Coronary artery (tissue), 2 donors: ENCODE measurements around the gene CPD.

Experiments used
- DNase-seq: peaks from one replicate; pipeline ENCODE4 v3.0.0-alpha.2; 2017; ENCODE audit warnings: low spot score
- H3K27ac ChIP-seq, 2 donors: fragments of 200-600 bp; sonication (generic); one replicate each; pipeline ENCODE4 v1.5.1; 2016 to 2019
- H3K4me3 ChIP-seq: fragments of 200-600 bp; sonication (generic); 2 replicates; pipeline ENCODE4 v1.5.1; 2016; ENCODE audit warnings: mild to moderate bottlenecking, moderate library complexity
- CTCF ChIP-seq: fragments of 200-600 bp; sonication (generic); IDR thresholded peaks from one replicate; pipeline ENCODE4 v1.5.1; 2019; ENCODE audit warnings: antibody characterized with exemption

Gene CPD

DNA sequence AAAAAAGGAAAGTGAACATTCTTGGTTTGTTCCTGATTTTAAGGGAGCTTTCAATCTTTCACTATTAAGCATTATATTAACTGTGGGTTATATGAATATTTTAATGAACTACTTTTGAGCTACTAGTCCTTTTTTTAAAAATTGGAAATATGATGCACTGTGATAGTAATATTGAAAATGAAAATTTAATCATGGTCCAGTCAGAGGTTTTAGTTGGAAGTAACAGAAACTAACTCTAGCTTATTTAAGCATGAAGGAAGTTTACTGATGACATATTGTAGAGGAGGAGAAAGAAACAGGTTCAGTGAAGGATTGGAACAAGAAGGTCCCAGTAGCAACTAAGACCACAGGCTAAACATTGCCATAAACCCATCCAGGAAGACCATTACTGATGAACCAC, 24.0 kb upstream of the CPD start:
- Histone ChIP-seq H3K4me3 (no peak overlapping the region), H3K27ac (no peak overlapping the region)
- no peak for DNase-seq
- TF ChIP-seq CTCF, result no peak

DNA sequence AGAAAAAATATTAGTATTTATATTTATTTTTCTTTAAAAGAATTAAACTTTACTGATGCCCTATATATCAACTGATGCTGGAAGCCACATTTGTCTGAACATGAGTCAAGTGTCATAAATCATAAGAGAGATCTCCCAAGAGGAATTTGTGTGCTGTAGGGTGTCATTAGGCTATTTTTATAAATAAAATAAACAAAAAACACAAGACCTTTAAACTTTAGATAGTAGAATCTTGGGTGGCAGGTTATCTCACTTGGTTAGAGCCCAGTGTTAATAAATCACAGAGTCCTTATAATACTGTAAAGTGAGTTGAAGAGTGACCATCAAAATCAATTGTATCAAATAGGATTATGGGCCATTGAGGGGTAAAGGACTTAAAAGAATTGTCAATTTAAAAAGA, 21.3 kb upstream of the CPD start:
- DNase-seq, result no peak
- Histone ChIP-seq H3K27ac (no peak overlapping the region), H3K4me3 (no peak overlapping the region)
- TF ChIP-seq CTCF, result no peak

GRCh38 chr17:30358055-30358760, 20.5 kb upstream of the CPD start:
- Histone ChIP-seq H3K4me3 (no peak overlapping the region), H3K27ac (no peak overlapping the region)
- DNase-seq, result no peak
- no peak for TF ChIP-seq CTCF

- TF ChIP-seq CTCF, result no peak
- no peak overlapping the region for H3K27ac ChIP-seq
- no peak overlapping the region for H3K4me3 ChIP-seq
- no peak for DNase-seq
Measured at GRCh38 chr17:30360086-30360808, 18.5 kb upstream of the CPD start.

DNA sequence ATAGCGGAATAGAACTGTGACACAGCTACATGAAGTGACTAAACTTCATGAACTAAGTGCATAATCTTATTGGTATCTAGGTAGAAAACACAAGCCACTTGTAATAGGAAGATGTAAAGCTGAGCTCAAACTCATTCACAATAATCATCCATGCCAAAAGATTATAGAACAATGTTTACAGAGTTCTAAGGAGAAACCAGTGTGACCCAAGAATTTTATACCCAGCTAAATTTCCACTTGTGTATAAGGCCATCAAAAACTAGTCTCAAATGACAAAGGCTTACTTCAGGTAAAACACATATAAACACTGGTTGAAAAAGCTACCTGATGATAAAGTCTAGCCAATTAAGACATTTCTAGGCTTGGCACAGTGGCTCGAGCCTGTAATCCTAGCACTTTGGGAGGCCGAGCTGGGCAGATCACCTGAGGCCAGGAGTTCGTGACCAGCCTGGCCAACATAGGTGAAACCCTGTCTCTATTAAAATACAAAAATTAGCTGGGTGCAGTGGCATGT, 16.9 kb upstream of the CPD start:
- TF ChIP-seq CTCF, result no peak
- Histone ChIP-seq H3K27ac (no peak overlapping the region), H3K4me3 (no peak overlapping the region)
- no peak for DNase-seq

GRCh38 chr17:30363715-30364202, 15.0 kb upstream of the CPD start:
- Histone ChIP-seq H3K4me3 (no peak overlapping the region), H3K27ac (no peak overlapping the region)
- no peak for TF ChIP-seq CTCF
- DNase-seq, result no peak
